CD8-positive, alpha-beta memory T cell (primary cell): ENCODE results near the gene FBXO28. TPM values are rescaled to one million over a fixed set of nuclear protein-coding genes. Genes with fewer than 3 reads are reported as not detected.
A peak's percentile ranks its signal among the peaks of the same experiment; 100 is the strongest.

Experiments used
- CTCF ChIA-PET: fragments of 350-600 bp; sonication (Branson Sonifier 250); formaldehyde crosslinking; loops from one replicate; lab custom pipeline; 2021; ENCODE audit warnings: antibody characterized with exemption; lab: Charles Lee
- POLR2A ChIA-PET: fragments of 350-600 bp; sonication (Branson Sonifier 250); formaldehyde crosslinking; loops from one replicate; lab custom pipeline; 2021; ENCODE audit warnings: antibody characterized with exemption; lab: Charles Lee
- DNase-seq, 5 donors: peaks; one replicate each; pipeline versions ENCODE4 v3.0.0 to v3.0.0-alpha.2; 2020 to 2022; ENCODE audit warnings: mixed read lengths in 1 of 5
- H3K27ac ChIP-seq: one replicate; pipeline ENCODE4 v1.7.0; 2013; ENCODE audit warnings: low read depth, mild to moderate bottlenecking, low read length, moderate library complexity
- H3K27me3 ChIP-seq: 2 replicates; pipeline ENCODE4 v1.7.0; 2013; ENCODE audit warnings: low read length, mild to moderate bottlenecking; ENCODE audit not compliant: insufficient read depth, poor library complexity, severe bottlenecking
- H3K36me3 ChIP-seq: 2 replicates; pipeline ENCODE4 v1.7.0; 2013; ENCODE audit warnings: mild to moderate bottlenecking, low read length, moderate library complexity; ENCODE audit not compliant: insufficient read depth
- H3K4me1 ChIP-seq: 2 replicates; pipeline ENCODE4 v1.7.0; 2013; ENCODE audit warnings: mild to moderate bottlenecking, low read length, moderate library complexity; ENCODE audit not compliant: insufficient read depth
- H3K4me3 ChIP-seq: 2 replicates; pipeline ENCODE4 v1.7.0; 2013; ENCODE audit warnings: mild to moderate bottlenecking, low read length
- H3K9me3 ChIP-seq: 2 replicates; pipeline ENCODE4 v1.7.0; 2013; ENCODE audit warnings: mild to moderate bottlenecking, low read length
- H3K27ac Mint-ChIP-seq, 8 donors: one replicate each; pipeline ENCODE4 v1.8.0; 2020 to 2021; ENCODE audit warnings: mixed read lengths in 8 of 8, mild to moderate bottlenecking in 6 of 8, inconsistent platforms in 3 of 8, moderate library complexity in 3 of 8
- H3K27me3 Mint-ChIP-seq, 2 donors: one replicate each; pipeline ENCODE4 v1.8.0; 2020 to 2021; ENCODE audit warnings: mixed read lengths in 2 of 2, mild to moderate bottlenecking in 1 of 2, moderate library complexity in 1 of 2
- H3K36me3 Mint-ChIP-seq, 3 donors: one replicate each; pipeline ENCODE4 v1.8.0; 2020 to 2021; ENCODE audit warnings: mixed read lengths in 3 of 3, inconsistent platforms in 1 of 3, mild to moderate bottlenecking in 1 of 3
- H3K4me1 Mint-ChIP-seq, 3 donors: one replicate each; pipeline ENCODE4 v1.8.0; 2020 to 2021; ENCODE audit warnings: mixed read lengths in 3 of 3, inconsistent platforms in 1 of 3, mild to moderate bottlenecking in 1 of 3
- H3K4me3 Mint-ChIP-seq, 7 donors: one replicate each; pipeline ENCODE4 v1.8.0; 2020 to 2021; ENCODE audit warnings: mixed read lengths in 7 of 7, mild to moderate bottlenecking in 6 of 7, moderate library complexity in 4 of 7, inconsistent platforms in 2 of 7
- H3K9me3 Mint-ChIP-seq, 5 donors: one replicate each; pipeline ENCODE4 v1.8.0; 2020 to 2022; ENCODE audit warnings: mixed read lengths in 5 of 5, mild to moderate bottlenecking in 3 of 5, moderate library complexity in 2 of 5, inconsistent platforms in 1 of 5
- polyA plus RNA-seq: library from polyadenylated mRNA; unstranded; fragments of 300-500 nt; fragmentation: Illumina TruSeq; gene quantifications from one replicate; pipeline ENCODE4 v1.2.3, GENCODE V29; 2021
- total RNA-seq, 2 experiments: library from RNA; stranded (reverse); gene quantifications; one replicate each; pipeline ENCODE4 v1.2.3, GENCODE V29; 2021

Gene FBXO28
- total and polyA plus RNA-seq, 3 experiments from 2014 or later = 16.8 to 32.2 (median 31.6) TPM

- H3K4me3 Mint-ChIP-seq = no peak overlapping the region
- CTCF ChIA-PET = no interaction called here
Measured at GRCh38 chr1:224087286-224087794, 26.6 kb upstream of the FBXO28 start.

GRCh38 chr1:224089583-224089982, 24.3 kb upstream of the FBXO28 start:
- peaks cover 14 to 47% of the 10 kb centered on the region in 2 donors for H3K27me3 Mint-ChIP-seq
- ChIA-PET POLR2A (no interaction called here), CTCF (no interaction called here)
- H3K4me1 Mint-ChIP-seq = no peaks in the 10 kb centered on the region
- Histone ChIP-seq H3K4me3 (no peak overlapping the region), H3K36me3 (no peaks in the 10 kb centered on the region), H3K27me3 (no peaks in the 10 kb centered on the region), H3K9me3 (no peaks in the 10 kb centered on the region), H3K4me1 (no peaks in the 10 kb centered on the region), H3K27ac (no peak overlapping the region)
- H3K4me3 Mint-ChIP-seq = no peak overlapping the region
- peaks cover 0 to 1% (median 0%) of the 10 kb centered on the region in 5 donors for H3K9me3 Mint-ChIP-seq
- H3K36me3 Mint-ChIP-seq = no peaks in the 10 kb centered on the region
- no peak overlapping the region for H3K27ac Mint-ChIP-seq
- DNase-seq = no peak

More at GRCh38 chr1:224087286-224087794, 26.6 kb upstream of the FBXO28 start:
- H3K27ac ChIP-seq = no peak overlapping the region
- no peaks in the 10 kb centered on the region for H3K36me3 ChIP-seq
- no peaks in the 10 kb centered on the region for H3K9me3 ChIP-seq
- H3K27me3 ChIP-seq = no peaks in the 10 kb centered on the region
- Mint-ChIP-seq H3K9me3 (peaks cover 0 to 1% (median 0%) of the 10 kb centered on the region in 5 donors), H3K27me3 (peaks cover 14 to 44% of the 10 kb centered on the region in 2 donors), H3K36me3 (no peaks in the 10 kb centered on the region), H3K27ac (no peak overlapping the region), H3K4me1 (no peaks in the 10 kb centered on the region)
- no peak for DNase-seq
- POLR2A ChIA-PET = no interaction called here
- no peak overlapping the region for H3K4me3 ChIP-seq
- H3K4me1 ChIP-seq = no peaks in the 10 kb centered on the region

DNA sequence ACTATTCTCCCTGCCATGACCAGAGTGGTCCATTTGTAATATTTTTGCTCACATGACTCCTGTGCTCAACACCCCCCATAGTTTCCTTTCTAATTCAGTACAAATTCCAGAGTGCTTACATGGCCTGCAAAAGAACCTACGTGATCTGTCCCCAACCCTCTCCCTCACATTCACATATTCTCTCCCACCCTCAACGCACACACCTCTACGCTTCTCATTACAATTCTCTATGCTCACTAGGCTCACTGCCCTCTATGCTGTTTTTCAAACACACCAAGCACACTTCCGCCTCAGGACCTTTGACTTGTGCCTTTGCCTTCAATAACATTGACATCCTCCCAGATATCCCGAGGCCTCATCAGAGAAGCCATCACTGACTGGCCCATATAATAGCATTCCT, 23.8 kb upstream of the FBXO28 start:
- peaks cover 14 to 47% of the 10 kb centered on the region in 2 donors for H3K27me3 Mint-ChIP-seq
- POLR2A ChIA-PET = no interaction called here
- no peak for DNase-seq
- H3K4me1 Mint-ChIP-seq = no peaks in the 10 kb centered on the region
- no peaks in the 10 kb centered on the region for H3K36me3 Mint-ChIP-seq
- H3K27ac ChIP-seq = no peak overlapping the region
- no peaks in the 10 kb centered on the region for H3K27me3 ChIP-seq
- no peaks in the 10 kb centered on the region for H3K36me3 ChIP-seq
- no peaks in the 10 kb centered on the region for H3K9me3 ChIP-seq
- H3K4me3 ChIP-seq = no peak overlapping the region
- CTCF ChIA-PET = no interaction called here
- no peaks in the 10 kb centered on the region for H3K4me1 ChIP-seq
- H3K4me3 Mint-ChIP-seq = peak overlapping the region in 1 of 7 donors; percentile 6
- H3K9me3 Mint-ChIP-seq = peaks cover 0 to 1% (median 0%) of the 10 kb centered on the region in 5 donors
- no peak overlapping the region for H3K27ac Mint-ChIP-seq

- Histone ChIP-seq H3K4me1 (no peaks in the 10 kb centered on the region), H3K27ac (no peak overlapping the region), H3K36me3 (no peaks in the 10 kb centered on the region), H3K9me3 (no peaks in the 10 kb centered on the region), H3K27me3 (no peaks in the 10 kb centered on the region), H3K4me3 (no peak overlapping the region)
- H3K36me3 Mint-ChIP-seq = no peaks in the 10 kb centered on the region
- DNase-seq = no peak
- CTCF ChIA-PET = no interaction called here
- peaks cover 0 to 1% (median 0%) of the 10 kb centered on the region in 5 donors for H3K9me3 Mint-ChIP-seq
- no peak overlapping the region for H3K27ac Mint-ChIP-seq
- H3K27me3 Mint-ChIP-seq = peaks cover 15 to 50% of the 10 kb centered on the region in 2 donors
- POLR2A ChIA-PET = no interaction called here
- H3K4me3 Mint-ChIP-seq = no peak overlapping the region
- H3K4me1 Mint-ChIP-seq = no peaks in the 10 kb centered on the region
Measured at GRCh38 chr1:224092111-224092510, 21.8 kb upstream of the FBXO28 start.

DNA sequence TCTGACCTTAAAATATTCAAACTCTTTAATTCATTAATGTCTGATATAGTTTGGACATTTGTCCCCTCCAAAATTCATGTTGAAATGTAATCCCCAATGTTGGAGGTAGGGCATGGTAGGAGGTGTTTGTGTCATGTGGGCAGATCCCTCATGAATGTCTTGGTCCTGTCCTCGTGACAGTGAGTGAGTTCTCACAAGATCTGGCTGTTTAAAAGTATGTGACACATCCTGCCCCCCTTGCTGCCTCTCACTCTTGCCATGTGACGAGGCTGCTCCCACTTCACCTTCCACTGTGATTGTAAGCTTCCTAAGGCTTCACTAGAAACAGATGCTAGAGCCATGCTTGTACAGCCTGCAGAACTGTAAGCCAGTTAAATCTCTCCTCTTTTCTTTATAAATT, 21.3 kb upstream of the FBXO28 start:
- no peak for DNase-seq
- Mint-ChIP-seq H3K36me3 (no peaks in the 10 kb centered on the region), H3K27me3 (peaks cover 15 to 46% of the 10 kb centered on the region in 2 donors), H3K4me1 (no peaks in the 10 kb centered on the region), H3K9me3 (peaks cover 0 to 1% (median 0%) of the 10 kb centered on the region in 5 donors), H3K4me3 (no peak overlapping the region), H3K27ac (no peak overlapping the region)
- Histone ChIP-seq H3K36me3 (no peaks in the 10 kb centered on the region), H3K4me3 (no peak overlapping the region), H3K27me3 (no peaks in the 10 kb centered on the region), H3K27ac (no peak overlapping the region), H3K4me1 (no peaks in the 10 kb centered on the region), H3K9me3 (no peaks in the 10 kb centered on the region)
- CTCF ChIA-PET = no interaction called here
- POLR2A ChIA-PET = no interaction called here

- peaks cover 0 to 5% (median 0%) of the 10 kb centered on the region in 3 donors for H3K36me3 Mint-ChIP-seq
- H3K4me3 Mint-ChIP-seq = no peak overlapping the region
- CTCF ChIA-PET = no interaction called here
- H3K27ac ChIP-seq = no peak overlapping the region
- POLR2A ChIA-PET = no interaction called here
- no peak overlapping the region for H3K4me3 ChIP-seq
- no peaks in the 10 kb centered on the region for H3K4me1 ChIP-seq
- H3K9me3 Mint-ChIP-seq = peaks cover 0 to 1% (median 0%) of the 10 kb centered on the region in 5 donors
- no peak for DNase-seq
- H3K27me3 ChIP-seq = peaks cover 3% of the 10 kb centered on the region
- no peaks in the 10 kb centered on the region for H3K9me3 ChIP-seq
- no peaks in the 10 kb centered on the region for H3K4me1 Mint-ChIP-seq
- H3K27me3 Mint-ChIP-seq = peaks cover 15 to 35% of the 10 kb centered on the region in 2 donors
- H3K27ac Mint-ChIP-seq = no peak overlapping the region
- no peaks in the 10 kb centered on the region for H3K36me3 ChIP-seq
Measured at GRCh38 chr1:224095339-224095738, 18.6 kb upstream of the FBXO28 start.

DNA sequence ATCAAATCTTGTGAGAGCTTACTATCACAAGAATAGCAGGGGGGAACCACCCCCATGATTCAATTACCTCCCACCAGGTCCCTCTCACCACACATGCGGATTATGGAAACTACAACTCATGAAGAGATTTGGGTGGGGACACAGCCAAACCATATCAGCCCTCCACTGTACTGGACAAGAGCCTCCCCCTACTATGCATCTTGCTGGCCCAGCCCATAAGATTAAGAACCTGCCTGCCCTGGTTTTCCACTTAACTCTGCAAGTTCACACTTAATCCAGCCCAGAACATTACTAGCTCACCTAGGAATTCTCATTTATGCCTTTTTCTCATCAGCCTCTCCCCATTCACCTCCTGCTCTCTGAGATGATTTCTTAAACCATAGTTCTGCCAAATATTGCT, 18.0 kb upstream of the FBXO28 start:
- peaks cover 3% of the 10 kb centered on the region for H3K27me3 ChIP-seq

DNA sequence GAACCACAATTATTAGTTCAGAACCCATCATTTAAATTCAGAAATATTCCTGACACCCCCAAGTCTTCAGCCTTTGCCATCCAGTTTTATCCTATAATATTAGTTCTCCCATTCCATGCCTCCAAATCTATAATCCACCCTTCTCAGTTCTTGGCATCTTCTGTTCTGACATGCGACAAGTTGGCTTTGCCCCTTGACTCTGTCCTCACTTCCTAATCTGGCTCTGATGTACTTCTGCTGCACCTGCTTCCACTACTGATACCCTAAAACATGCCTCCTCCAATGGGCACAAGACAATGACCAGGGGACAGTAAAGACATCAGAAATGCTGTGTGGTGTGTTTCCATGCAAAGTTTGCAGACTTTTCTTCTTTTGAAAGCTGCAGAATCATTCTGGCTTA, 17.1 kb upstream of the FBXO28 start:
- Histone ChIP-seq H3K27me3 (peaks cover 3% of the 10 kb centered on the region), H3K4me3 (no peak overlapping the region), H3K27ac (no peak overlapping the region), H3K4me1 (no peaks in the 10 kb centered on the region), H3K9me3 (no peaks in the 10 kb centered on the region), H3K36me3 (no peaks in the 10 kb centered on the region)
- ChIA-PET CTCF (no interaction called here), POLR2A (no interaction called here)
- peaks cover 0 to 1% (median 0%) of the 10 kb centered on the region in 5 donors for H3K9me3 Mint-ChIP-seq
- DNase-seq = no peak
- H3K4me3 Mint-ChIP-seq = no peak overlapping the region
- no peaks in the 10 kb centered on the region for H3K4me1 Mint-ChIP-seq
- H3K27me3 Mint-ChIP-seq = peaks cover 11 to 28% of the 10 kb centered on the region in 2 donors
- peaks cover 0 to 5% (median 0%) of the 10 kb centered on the region in 3 donors for H3K36me3 Mint-ChIP-seq
- H3K27ac Mint-ChIP-seq = no peak overlapping the region

More for the DNA sequence above, 18.0 kb upstream of the FBXO28 start:
- no peak for DNase-seq
- H3K27me3 Mint-ChIP-seq = peaks cover 14 to 32% of the 10 kb centered on the region in 2 donors
- H3K36me3 Mint-ChIP-seq = peaks cover 0 to 5% (median 0%) of the 10 kb centered on the region in 3 donors
- no peak overlapping the region for H3K4me3 Mint-ChIP-seq
- Histone ChIP-seq H3K27ac (no peak overlapping the region), H3K36me3 (no peaks in the 10 kb centered on the region), H3K9me3 (no peaks in the 10 kb centered on the region), H3K4me3 (no peak overlapping the region), H3K4me1 (no peaks in the 10 kb centered on the region)
- no peaks in the 10 kb centered on the region for H3K4me1 Mint-ChIP-seq
- ChIA-PET CTCF (no interaction called here), POLR2A (no interaction called here)
- H3K9me3 Mint-ChIP-seq = peaks cover 0 to 1% (median 0%) of the 10 kb centered on the region in 5 donors
- H3K27ac Mint-ChIP-seq = no peak overlapping the region
